Activated T-helper 9 cell treated with anti-CD3 and anti-CD28 coated beads, Interleukin-2, amount 50 U/mL, for 16 hours (primary cell): Measurements from ENCODE around the gene C11orf91.
"Not testable (repeated sequence)": the region's sequence is repeated elsewhere in the genome, so short reads cannot be mapped to it uniquely, and the experiment has no call there.

Source experiments
- DNase-seq: peaks from one replicate; pipeline ENCODE4 v3.0.0-alpha.2; 2020; ENCODE audit warnings: low read depth

Gene C11orf91

GRCh38 chr11:33668951-33669596, 31.6 kb downstream of the C11orf91 start:
- DNase-seq = no peak

DNA sequence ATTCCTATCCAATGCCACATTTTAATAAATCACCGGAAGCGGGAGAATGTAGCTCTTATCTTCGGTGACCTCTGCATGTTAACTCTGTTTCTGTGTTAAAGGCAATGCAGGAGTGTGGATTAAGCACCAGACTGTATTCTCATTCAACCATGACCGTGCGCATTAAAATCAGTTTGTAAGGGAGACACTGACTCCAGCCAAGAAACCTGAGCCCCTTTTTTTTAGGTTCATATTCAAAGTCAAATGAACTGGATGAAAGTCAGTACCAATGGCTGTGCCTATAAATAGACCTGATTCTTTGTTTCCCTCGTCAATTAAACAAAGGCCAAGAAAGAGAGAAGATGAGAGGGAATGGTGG, 32.2 kb downstream of the C11orf91 start:
- no peak for DNase-seq

DNA sequence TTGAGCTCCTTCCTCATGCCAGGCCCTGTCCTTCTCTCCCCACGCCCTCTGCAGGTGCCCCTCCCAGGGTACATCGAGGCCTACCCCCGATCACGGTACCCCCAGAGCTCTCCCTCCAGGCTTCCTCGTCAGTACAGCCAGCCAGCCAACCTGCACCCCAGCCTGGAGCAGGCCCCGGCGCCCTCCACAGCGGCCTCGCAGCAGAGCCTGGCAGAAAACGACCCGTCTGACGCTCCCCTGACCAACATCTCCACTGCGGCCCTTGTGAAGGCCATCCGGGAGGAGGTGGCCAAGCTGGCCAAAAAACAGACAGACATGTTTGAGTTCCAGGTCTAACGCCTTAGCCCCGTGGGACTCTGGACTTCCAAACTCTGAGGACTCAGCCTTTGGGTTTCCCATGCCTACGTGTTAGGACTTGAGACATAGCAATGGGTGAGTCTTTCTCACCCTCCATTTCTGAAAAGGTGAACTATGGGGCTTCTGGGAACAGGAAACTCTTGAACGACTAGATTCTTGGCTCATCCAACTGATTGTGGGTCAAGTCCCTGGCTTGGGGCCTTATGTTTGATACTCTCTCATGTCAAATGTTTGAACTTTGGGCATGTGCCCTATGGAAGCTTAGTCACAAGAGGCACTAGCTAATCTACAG, 32.7 kb downstream of the C11orf91 start:
- DNase-seq = no peak

- DNase-seq = no peak
Observed at GRCh38 chr11:33665350-33666106, 35.1 kb downstream of the C11orf91 start.

DNA sequence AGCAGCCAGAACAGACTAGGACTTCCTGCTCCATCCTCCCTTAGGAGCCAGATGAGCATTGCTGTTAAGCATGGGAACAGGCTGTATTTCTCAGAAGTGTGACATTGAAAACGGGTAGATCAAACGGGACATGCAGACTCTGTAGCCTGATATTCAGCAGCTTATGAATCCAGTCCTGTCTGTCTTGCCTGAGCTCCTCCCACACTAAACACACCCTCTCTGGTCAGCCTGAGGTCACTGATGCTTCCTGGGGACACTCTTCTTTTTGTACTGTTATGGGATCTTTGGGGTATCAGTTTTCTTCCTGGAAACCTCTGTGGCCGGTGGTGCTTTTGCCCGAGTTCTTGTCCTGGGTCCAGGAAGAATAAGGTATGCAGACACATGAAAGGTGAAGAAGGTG, 35.8 kb downstream of the C11orf91 start:
- DNase-seq = no peak

DNA sequence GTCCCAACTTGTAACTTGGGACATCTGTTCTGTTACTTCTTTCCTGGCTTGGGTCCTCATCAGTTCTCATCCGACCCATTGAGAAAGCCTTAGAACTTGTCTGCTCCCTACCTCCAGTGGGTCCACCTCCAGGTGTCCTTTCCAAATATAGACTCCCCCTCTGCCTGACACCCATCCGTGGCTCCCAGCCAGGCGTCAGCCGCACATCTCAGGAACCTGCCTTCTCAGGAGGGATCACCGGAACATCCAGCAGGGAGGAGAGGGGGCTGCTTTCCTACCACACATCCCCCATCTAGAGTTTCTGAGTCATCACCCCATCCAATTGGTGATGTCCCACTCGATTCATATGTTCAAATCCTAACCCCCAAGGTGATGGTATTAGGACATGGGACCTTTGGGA, 36.5 kb downstream of the C11orf91 start:
- no peak for DNase-seq

- no peak for DNase-seq
Observed at GRCh38 chr11:33663121-33663520, 37.5 kb downstream of the C11orf91 start.

DNA sequence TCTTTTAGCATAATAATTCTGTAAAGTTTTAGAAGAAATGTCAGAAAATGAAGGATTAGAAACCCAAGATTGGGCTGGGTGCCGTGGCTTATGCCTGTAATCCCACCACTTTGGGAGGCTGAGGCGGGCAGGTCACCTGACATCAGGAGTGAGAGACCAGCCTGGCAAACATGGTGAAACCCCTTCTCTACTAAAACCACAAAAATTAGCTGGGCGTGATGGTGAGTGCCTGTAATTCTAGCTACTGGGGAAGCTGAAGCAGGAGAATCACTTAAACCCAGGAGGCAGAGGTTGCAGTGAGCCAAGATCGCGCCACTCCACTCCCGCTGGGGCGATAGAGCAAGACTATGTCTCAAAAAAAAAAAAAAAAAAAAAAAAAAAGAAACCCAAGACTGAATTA, 39.1 kb downstream of the C11orf91 start:
- DNase-seq = not testable (repeated sequence)

DNA sequence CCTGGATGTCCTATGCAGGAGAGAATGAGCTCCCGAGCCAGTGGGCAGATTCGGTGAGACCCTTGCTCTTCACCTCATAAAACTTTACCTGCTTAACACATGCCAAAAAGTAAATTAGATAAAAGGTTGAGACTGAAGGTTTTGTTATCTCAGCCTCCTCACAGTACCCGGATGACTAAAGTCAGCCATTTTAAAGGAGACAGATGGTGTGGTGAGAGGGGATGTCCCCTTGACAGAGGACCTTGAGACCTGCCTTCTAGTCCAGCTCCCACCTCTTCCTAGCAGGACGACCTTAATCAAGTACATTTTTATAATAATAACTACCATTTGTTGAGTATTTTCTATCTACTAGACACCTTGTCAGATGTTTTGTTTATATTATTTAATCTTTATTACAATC, 39.7 kb downstream of the C11orf91 start:
- no peak for DNase-seq

GRCh38 chr11:33659370-33660139, 41.1 kb downstream of the C11orf91 start:
- no peak for DNase-seq

- DNase-seq = no peak
Observed at GRCh38 chr11:33658195-33658900, 42.3 kb downstream of the C11orf91 start.

DNA sequence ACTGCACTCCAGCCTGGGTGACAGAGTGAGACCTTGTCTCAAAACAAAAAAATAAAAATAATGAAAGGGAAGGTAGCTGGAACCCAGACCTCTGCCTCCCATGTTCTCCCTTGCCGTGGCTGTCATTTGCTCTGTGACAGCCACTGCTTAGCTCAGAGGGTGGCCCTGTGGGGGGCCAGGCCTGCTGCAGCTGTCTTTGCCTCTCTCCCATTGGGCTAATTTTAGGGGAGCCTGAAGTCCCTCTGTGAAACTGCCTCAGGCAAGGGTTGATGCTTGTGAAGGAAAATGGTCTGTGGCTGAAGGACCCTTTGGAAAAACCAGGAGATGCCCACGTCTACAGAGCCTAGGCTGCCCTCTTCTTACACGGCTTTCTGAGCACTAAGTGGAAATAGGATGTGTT, 42.9 kb downstream of the C11orf91 start:
- DNase-seq = no peak

- DNase-seq = no peak
Observed at GRCh38 chr11:33656768-33657167, 43.9 kb downstream of the C11orf91 start.

GRCh38 chr11:33655842-33656600, 44.6 kb downstream of the C11orf91 start:
- DNase-seq = no peak

GRCh38 chr11:33654594-33654993, 46.0 kb downstream of the C11orf91 start:
- no peak for DNase-seq

DNA sequence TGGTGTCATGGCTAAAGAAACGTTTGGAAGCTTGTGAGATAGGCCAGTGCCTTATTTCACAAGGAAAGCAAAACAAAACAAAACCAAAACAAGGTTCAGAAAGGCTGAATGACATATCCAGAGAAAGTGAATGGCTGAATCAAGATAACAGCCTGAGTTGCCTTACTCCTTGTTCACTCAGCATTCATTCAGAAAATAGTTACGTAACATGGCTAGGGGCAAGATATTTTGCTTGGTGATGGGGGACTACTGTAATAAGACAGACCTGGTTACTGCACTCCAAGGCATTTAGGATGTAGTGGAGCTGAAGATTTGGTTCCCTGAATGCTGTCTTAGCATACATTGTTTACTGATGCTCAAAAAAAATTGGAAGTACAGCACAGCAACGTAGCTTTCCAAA, 47.7 kb downstream of the C11orf91 start:
- no peak for DNase-seq

- no peak for DNase-seq
Observed at GRCh38 chr11:33652431-33652830, 48.2 kb downstream of the C11orf91 start.

DNA sequence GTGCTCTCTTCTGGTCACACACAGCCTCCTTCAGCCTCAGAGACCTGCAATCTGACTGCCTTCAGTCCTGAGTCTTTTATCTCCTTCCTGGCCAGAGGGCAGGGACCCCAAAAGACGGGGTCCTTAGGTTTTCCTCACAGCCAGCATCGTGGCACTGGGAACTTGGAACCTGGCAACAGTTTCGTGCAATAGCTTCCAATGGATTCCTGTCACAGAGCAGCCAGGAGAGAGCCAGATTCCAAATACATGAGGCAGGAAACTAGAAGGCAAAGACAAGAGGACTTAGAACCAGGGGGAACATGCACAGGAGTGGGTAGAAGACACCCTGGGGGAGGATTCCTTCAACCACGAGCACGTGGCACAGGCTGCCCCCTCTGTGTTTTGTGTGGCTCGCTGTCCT, 48.6 kb downstream of the C11orf91 start:
- no peak for DNase-seq

GRCh38 chr11:33651555-33651954, 49.1 kb downstream of the C11orf91 start:
- DNase-seq = no peak

- no peak for DNase-seq
Observed at GRCh38 chr11:33649944-33650343, 50.7 kb downstream of the C11orf91 start.
